Measurements from ENCODE around the gene MKRN2OS.

GRCh38 chr3:12583280-12583679 is 38.0 kb upstream of the MKRN2OS start:
- TF ChIP-seq CTCF (conservative IDR thresholded peaks at IDR 0.05; ENCODE audit: low read length) (no peak), EZH2phosphoT487 (IDR thresholded peaks at IDR 0.05; ENCODE audit: borderline replicate concordance) (no peak)
